KMS-11 (cell line): ENCODE results near the gene AKR7A3.
"Not testable (repeated sequence)": the region's sequence is repeated elsewhere in the genome, so short reads cannot be mapped to it uniquely, and the experiment has no call there.

Source experiments
- H2AFZ ChIP-seq: fragments of 200-600 bp; sonication (generic); 2 replicates; pipeline ENCODE4 v1.6.1; 2016; ENCODE audit warnings: antibody characterized with exemption, mixed run types, low read depth
- H3K27ac ChIP-seq: fragments of 200-600 bp; sonication (generic); 2 replicates; pipeline ENCODE4 v1.6.1; 2016; ENCODE audit warnings: mild to moderate bottlenecking, mixed run types
- H3K27me3 ChIP-seq: fragments of 200-600 bp; sonication (generic); 2 replicates; pipeline ENCODE4 v1.6.1; 2017; ENCODE audit warnings: mild to moderate bottlenecking, low read depth, mixed run types, moderate library complexity; ENCODE audit not compliant: insufficient read depth
- H3K36me3 ChIP-seq: fragments of 200-600 bp; sonication (generic); 2 replicates; pipeline ENCODE4 v1.6.1; 2017; ENCODE audit warnings: mild to moderate bottlenecking, mixed run types; ENCODE audit not compliant: insufficient read depth
- H3K4me1 ChIP-seq: fragments of 200-600 bp; sonication (generic); 2 replicates; pipeline ENCODE4 v1.6.1; 2016; ENCODE audit warnings: mild to moderate bottlenecking, low read depth, mixed run types; ENCODE audit not compliant: poor library complexity, severe bottlenecking
- H3K4me2 ChIP-seq: fragments of 200-600 bp; sonication (generic); 2 replicates; pipeline ENCODE4 v1.7.0; 2016; ENCODE audit warnings: mild to moderate bottlenecking, mixed run types
- H3K4me3 ChIP-seq: fragments of 200-600 bp; sonication (generic); IDR thresholded peaks from 2 replicates; pipeline ENCODE4 v1.6.1; 2017; ENCODE audit warnings: low read depth, low read length, mixed read lengths; ENCODE audit not compliant: insufficient read depth
- H3K79me2 ChIP-seq: fragments of 200-600 bp; sonication (generic); 2 replicates; pipeline ENCODE4 v1.6.1; 2016; ENCODE audit warnings: low read depth, mixed run types; ENCODE audit not compliant: insufficient read depth
- H3K9ac ChIP-seq: fragments of 200-600 bp; sonication (generic); 2 replicates; pipeline ENCODE4 v1.6.1; 2016; ENCODE audit warnings: mild to moderate bottlenecking, mixed run types
- H4K20me1 ChIP-seq: fragments of 200-600 bp; sonication (generic); 2 replicates; pipeline ENCODE4 v1.6.1; 2016; ENCODE audit warnings: mild to moderate bottlenecking, mixed run types; ENCODE audit not compliant: insufficient read depth
- CTCF ChIP-seq: fragments of 200-600 bp; sonication (generic); conservative IDR thresholded peaks from 2 replicates; pipeline ENCODE4 v1.6.1; 2017; ENCODE audit warnings: low read depth, mild to moderate bottlenecking, antibody characterized with exemption, low read length, moderate library complexity, mixed read lengths

AKR7A3 gene

GRCh38 chr1:19288324-19289241, at the start of gene AKR7A3:
Gene AKR7A3 (minus strand): TSS chr1:19288770. CDS start chr1:19288709, 61 bp downstream.
- not testable (repeated sequence) for H3K27ac ChIP-seq, H2AFZ ChIP-seq, H3K4me1 ChIP-seq, H3K27me3 ChIP-seq, H4K20me1 ChIP-seq, H3K79me2 ChIP-seq, H3K4me3 ChIP-seq, H3K9ac ChIP-seq, H3K4me2 ChIP-seq, H3K36me3 ChIP-seq

- Histone ChIP-seq H3K4me3 (no peak overlapping the region), H3K4me2 (no peak overlapping the region), H3K4me1 (no peaks in the 10 kb centered on the region), H3K9ac (no peak overlapping the region), H3K27me3 (no peaks in the 10 kb centered on the region), H3K79me2 (no peaks in the 10 kb centered on the region), H4K20me1 (no peaks in the 10 kb centered on the region), H2AFZ (no peak overlapping the region), H3K36me3 (no peaks in the 10 kb centered on the region), H3K27ac (no peak overlapping the region)
- TF ChIP-seq CTCF: no peak
Measured at GRCh38 chr1:19338323-19338762, 49.8 kb upstream of the AKR7A3 start.

- TF ChIP-seq CTCF: no peak
- H3K9ac ChIP-seq: no peak overlapping the region
- H3K4me3 ChIP-seq: no peak overlapping the region
- no peak overlapping the region for H3K27ac ChIP-seq
- no peaks in the 10 kb centered on the region for H3K36me3 ChIP-seq
- H3K4me2 ChIP-seq: no peak overlapping the region
- no peaks in the 10 kb centered on the region for H3K27me3 ChIP-seq
- H4K20me1 ChIP-seq: no peaks in the 10 kb centered on the region
- no peak overlapping the region for H2AFZ ChIP-seq
- H3K4me1 ChIP-seq: no peaks in the 10 kb centered on the region
- H3K79me2 ChIP-seq: no peaks in the 10 kb centered on the region
Measured at GRCh38 chr1:19337289-19337688, 48.7 kb upstream of the AKR7A3 start.

- H3K9ac ChIP-seq: no peak overlapping the region
- H3K27ac ChIP-seq: no peak overlapping the region
- H3K36me3 ChIP-seq: no peaks in the 10 kb centered on the region
- no peak for TF ChIP-seq CTCF
- no peak overlapping the region for H3K4me3 ChIP-seq
- no peaks in the 10 kb centered on the region for H4K20me1 ChIP-seq
- H2AFZ ChIP-seq: no peak overlapping the region
- no peaks in the 10 kb centered on the region for H3K27me3 ChIP-seq
- no peak overlapping the region for H3K4me2 ChIP-seq
- no peaks in the 10 kb centered on the region for H3K4me1 ChIP-seq
- H3K79me2 ChIP-seq: no peaks in the 10 kb centered on the region
Measured at GRCh38 chr1:19336543-19336942, 48.0 kb upstream of the AKR7A3 start.
